ENCODE results near the gene RNF145.
"Not testable (repeated sequence)": the region's sequence is repeated elsewhere in the genome, so short reads cannot be mapped to it uniquely, and the experiment has no call there.

RNF145 gene

DNA sequence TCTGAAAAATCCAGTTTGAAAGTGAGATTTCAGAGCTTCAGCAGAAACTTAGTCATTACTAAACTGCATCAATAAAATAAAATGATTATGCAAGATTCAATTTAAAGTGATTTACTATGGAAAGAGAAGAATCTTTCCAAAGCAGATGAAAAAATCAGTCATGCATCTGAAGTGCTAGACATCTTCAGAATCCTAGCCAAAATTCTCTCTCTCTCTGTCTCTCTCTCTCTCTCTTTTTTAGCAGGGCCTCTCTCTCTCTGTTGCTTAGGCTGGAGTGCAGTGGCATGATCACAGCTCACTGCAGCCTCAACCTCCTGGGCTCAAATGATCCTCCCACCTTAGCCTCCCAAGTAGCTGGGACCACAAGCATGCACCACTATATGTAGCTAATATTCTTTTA is 35.5 kb upstream of the RNF145 start:
- TF ChIP-seq, protein P1, sequence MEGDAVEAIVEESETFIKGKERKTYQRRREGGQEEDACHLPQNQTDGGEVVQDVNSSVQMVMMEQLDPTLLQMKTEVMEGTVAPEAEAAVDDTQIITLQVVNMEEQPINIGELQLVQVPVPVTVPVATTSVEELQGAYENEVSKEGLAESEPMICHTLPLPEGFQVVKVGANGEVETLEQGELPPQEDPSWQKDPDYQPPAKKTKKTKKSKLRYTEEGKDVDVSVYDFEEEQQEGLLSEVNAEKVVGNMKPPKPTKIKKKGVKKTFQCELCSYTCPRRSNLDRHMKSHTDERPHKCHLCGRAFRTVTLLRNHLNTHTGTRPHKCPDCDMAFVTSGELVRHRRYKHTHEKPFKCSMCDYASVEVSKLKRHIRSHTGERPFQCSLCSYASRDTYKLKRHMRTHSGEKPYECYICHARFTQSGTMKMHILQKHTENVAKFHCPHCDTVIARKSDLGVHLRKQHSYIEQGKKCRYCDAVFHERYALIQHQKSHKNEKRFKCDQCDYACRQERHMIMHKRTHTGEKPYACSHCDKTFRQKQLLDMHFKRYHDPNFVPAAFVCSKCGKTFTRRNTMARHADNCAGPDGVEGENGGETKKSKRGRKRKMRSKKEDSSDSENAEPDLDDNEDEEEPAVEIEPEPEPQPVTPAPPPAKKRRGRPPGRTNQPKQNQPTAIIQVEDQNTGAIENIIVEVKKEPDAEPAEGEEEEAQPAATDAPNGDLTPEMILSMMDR (IDR thresholded peaks at IDR 0.05; ENCODE audit: low read length, missing control alignments): no peak
- H3K4me3 ChIP-seq (replicated peaks; ENCODE audit: low read depth, low read length): no peak overlapping the region
- DNase-seq (ENCODE audit: low read depth): no peak

DNA sequence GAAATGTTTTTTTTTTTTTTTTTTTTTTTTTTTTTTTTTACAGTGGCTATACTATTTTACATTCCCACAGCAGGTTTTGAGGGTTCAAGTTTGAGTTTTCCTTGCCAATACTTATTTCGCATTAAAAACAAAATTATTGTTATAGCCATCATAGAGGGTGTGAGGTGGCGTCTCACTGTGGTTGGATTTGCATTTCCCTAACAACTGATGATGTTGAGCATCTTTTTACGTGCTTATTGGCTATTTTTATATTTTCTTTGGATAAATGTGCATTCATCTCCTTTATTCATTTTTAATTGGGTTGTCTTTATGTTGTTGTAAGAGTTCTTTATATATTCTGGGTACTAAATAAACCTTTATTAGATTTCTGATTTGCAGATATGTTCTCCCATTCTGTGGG is 34.8 kb upstream of the RNF145 start:
- no peak for DNase-seq (ENCODE audit: low read depth)
- TF ChIP-seq, protein P1 (IDR thresholded peaks at IDR 0.05; ENCODE audit: low read length, missing control alignments): no peak
- H3K4me3 ChIP-seq (replicated peaks; ENCODE audit: low read depth, low read length): no peak overlapping the region

- no peak for DNase-seq (ENCODE audit: low read depth)
- TF ChIP-seq, protein P1 (IDR thresholded peaks at IDR 0.05; ENCODE audit: low read length, missing control alignments): no peak
Measured at GRCh38 chr5:159243385-159243784, 34.0 kb upstream of the RNF145 start.

DNA sequence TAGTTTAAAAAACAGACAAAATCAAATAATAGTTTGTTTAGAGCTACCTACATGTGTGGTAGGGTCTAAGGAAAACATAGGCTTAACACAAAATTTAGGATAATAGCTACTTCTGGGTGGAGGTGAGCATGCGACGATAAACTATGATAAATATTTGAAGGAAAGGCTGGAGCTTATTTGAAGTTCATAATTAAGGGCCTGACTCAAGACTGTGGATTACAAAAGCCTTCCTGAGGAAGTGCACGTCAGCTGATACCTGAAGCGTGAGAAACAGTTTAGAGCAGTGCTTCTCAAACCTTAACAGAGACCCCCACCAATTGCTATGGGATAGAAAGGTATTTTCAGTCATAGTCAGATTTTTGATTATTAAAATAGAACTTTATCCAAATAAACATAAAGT is 33.3 kb upstream of the RNF145 start:
- DNase-seq (ENCODE audit: low read depth): no peak
- TF ChIP-seq, protein P1 (IDR thresholded peaks at IDR 0.05; ENCODE audit: low read length, missing control alignments): no peak
- no peak overlapping the region for H3K4me3 ChIP-seq (replicated peaks; ENCODE audit: low read depth, low read length)

More at GRCh38 chr5:159243385-159243784, 34.0 kb upstream of the RNF145 start:
- H3K4me3 ChIP-seq (replicated peaks; ENCODE audit: low read depth, low read length): no peak overlapping the region

GRCh38 chr5:159241946-159242552 is 32.7 kb upstream of the RNF145 start:
- TF ChIP-seq, protein P1 (IDR thresholded peaks at IDR 0.05; ENCODE audit: low read length, missing control alignments): no peak
- H3K4me3 ChIP-seq (replicated peaks; ENCODE audit: low read depth, low read length): no peak overlapping the region
- no peak for DNase-seq (ENCODE audit: low read depth)

DNA sequence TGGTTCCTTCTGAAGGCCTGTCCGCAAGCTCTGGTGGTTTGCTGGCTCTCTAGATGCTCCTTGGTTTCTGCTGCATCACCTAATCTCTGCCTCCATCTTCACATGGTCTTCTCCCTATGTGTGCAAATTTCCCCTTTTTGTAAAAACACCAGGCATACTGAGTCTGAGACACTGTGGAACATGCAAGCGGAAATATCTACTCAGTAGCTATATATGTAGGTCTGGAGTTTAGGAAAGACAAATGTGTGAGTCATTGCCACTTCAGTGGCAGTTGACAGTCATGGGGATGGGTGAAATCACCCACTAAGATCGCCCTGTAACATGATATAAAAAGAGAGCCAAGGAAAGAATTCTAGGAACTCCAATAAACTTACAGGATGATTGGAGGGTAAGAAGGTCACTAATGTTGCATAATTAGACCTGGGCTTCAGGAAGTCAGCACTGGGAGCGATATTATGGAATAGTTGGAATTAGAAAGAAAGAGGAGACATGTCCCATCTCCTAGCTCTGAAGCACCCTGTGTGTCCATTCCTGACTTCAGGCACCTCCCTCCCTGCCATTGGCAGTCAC is 31.0 kb upstream of the RNF145 start:
- no peak overlapping the region for H3K4me3 ChIP-seq (replicated peaks; ENCODE audit: low read depth, low read length)
- TF ChIP-seq, protein P1 (IDR thresholded peaks at IDR 0.05; ENCODE audit: low read length, missing control alignments): no peak
- no peak for DNase-seq (ENCODE audit: low read depth)

DNA sequence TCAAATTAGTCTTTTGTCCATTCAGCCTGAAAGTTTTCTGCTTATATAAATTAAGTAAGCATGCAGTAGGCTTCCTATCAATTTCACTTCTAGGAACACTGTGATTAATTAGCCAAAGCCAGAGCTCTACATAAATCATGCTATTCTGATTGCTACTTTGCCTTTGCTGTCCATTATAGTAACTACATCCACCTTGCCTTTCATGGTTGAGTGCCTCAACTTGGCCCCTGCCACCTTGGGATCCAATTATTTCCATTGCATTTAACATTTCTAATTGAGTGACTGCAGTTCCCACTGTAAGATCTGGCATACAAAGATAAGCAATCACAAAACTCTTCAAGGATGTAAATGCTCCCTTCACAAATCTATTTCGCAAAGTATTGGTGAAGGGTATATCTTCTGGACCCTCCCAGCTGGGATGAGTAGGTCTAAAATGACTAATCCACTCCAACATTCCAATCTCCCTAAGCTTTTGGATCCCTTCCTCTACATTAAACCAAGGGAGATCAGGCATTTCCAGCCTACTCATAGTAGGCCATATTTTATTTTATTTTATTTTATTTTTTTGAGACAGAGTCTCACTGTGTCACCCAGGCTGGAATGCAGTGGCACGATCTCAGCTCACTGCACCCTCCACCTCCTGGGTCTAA is 26.6 kb upstream of the RNF145 start:
- H3K4me3 ChIP-seq (replicated peaks; ENCODE audit: low read depth, low read length); DNase-seq (ENCODE audit: low read depth): not testable (repeated sequence)

Measured in fibroblast of pulmonary artery (primary cell).